PC-9 (cell line): ENCODE measurements around the gene MICU2.

Experiments
- EZH2 ChIP-seq: fragments of 200-600 bp; sonication (generic); IDR thresholded peaks from 2 replicates; pipeline ENCODE4 v1.8.0; 2017; ENCODE audit warnings: antibody characterized with exemption, low read depth
- TF ChIP-seq, protein P1 (sequence below): fragments of 200-600 bp; sonication (generic); conservative IDR thresholded peaks from 2 replicates; pipeline ENCODE4 v1.6.1; 2017; ENCODE audit warnings: mixed run types, antibody characterized with exemption, mild to moderate bottlenecking, moderate library complexity

- TF ChIP-seq, protein P1, sequence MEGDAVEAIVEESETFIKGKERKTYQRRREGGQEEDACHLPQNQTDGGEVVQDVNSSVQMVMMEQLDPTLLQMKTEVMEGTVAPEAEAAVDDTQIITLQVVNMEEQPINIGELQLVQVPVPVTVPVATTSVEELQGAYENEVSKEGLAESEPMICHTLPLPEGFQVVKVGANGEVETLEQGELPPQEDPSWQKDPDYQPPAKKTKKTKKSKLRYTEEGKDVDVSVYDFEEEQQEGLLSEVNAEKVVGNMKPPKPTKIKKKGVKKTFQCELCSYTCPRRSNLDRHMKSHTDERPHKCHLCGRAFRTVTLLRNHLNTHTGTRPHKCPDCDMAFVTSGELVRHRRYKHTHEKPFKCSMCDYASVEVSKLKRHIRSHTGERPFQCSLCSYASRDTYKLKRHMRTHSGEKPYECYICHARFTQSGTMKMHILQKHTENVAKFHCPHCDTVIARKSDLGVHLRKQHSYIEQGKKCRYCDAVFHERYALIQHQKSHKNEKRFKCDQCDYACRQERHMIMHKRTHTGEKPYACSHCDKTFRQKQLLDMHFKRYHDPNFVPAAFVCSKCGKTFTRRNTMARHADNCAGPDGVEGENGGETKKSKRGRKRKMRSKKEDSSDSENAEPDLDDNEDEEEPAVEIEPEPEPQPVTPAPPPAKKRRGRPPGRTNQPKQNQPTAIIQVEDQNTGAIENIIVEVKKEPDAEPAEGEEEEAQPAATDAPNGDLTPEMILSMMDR: no peak
- no peak for TF ChIP-seq EZH2
Observed at GRCh38 chr13:21556051-21556450, 47.9 kb downstream of the MICU2 start.
